IMR-90 (cell line): ENCODE results near the gene GRIA4. TPM values are rescaled to one million over a fixed set of nuclear protein-coding genes. Genes with fewer than 3 reads are reported as not detected.

Experiments
- ATAC-seq: fragments of 200-7000 bp; cut with Tn5 transposase; 2 replicates; pipeline ENCODE4 v1.9.1; 2020; ENCODE audit warnings: low read depth, mild to moderate bottlenecking, moderate library complexity
- BruUV-seq: library from RNA; stranded (reverse); fragments of 400-500 nt; replicated peaks from 2 replicates; lab custom pipeline; 2021; lab: Mats Ljungman, UMichigan
- CTCF ChIA-PET: fragments of 300-600 bp; formaldehyde crosslinking; extraction: SDS; loops from one replicate; lab custom pipeline; 2021; ENCODE audit warnings: antibody characterized with exemption; lab: Yijun Ruan, JAX
- POLR2A ChIA-PET: fragments of 300-600 bp; sonication (Branson Sonifier 250); formaldehyde crosslinking; loops from one replicate; lab custom pipeline; 2022; ENCODE audit warnings: antibody characterized with exemption; ENCODE audit not compliant: unreplicated experiment; lab: Charles Lee
- DNase-seq: peaks from one replicate; pipeline ENCODE4 v3.0.0; 2013
- H2AFZ ChIP-seq: replicated peaks from 2 replicates; pipeline ENCODE3; 2013; ENCODE audit warnings: low read length, mild to moderate bottlenecking; ENCODE audit not compliant: poor library complexity
- H2AK5ac ChIP-seq: 2 replicates; pipeline ENCODE4 v1.6.1; 2013; ENCODE audit warnings: low read depth, low read length, inconsistent platforms
- H2AK9ac ChIP-seq: replicated peaks from 2 replicates; pipeline ENCODE3; 2013; ENCODE audit warnings: mild to moderate bottlenecking, low read depth, low read length, moderate library complexity; ENCODE audit not compliant: poor library complexity
- H2BK120ac ChIP-seq: 2 replicates; pipeline ENCODE4 v1.6.1; 2013; ENCODE audit warnings: low read depth, low read length, inconsistent platforms
- H2BK15ac ChIP-seq: 3 replicates; pipeline ENCODE4 v1.6.1; 2013; ENCODE audit warnings: low read depth, low read length, inconsistent platforms
- H2BK20ac ChIP-seq: 2 replicates; pipeline ENCODE4 v1.6.1; 2013; ENCODE audit warnings: low read depth, mild to moderate bottlenecking, inconsistent platforms, low read length, moderate library complexity
- H2BK5ac ChIP-seq: 2 replicates; pipeline ENCODE4 v1.6.1; 2013; ENCODE audit warnings: mild to moderate bottlenecking, low read depth, low read length, inconsistent platforms; ENCODE audit not compliant: poor library complexity, severe bottlenecking
- H3K14ac ChIP-seq: replicated peaks from 2 replicates; pipeline ENCODE4 v1.6.1; 2013; ENCODE audit warnings: low read depth, low read length, inconsistent platforms
- H3K18ac ChIP-seq: 2 replicates; pipeline ENCODE4 v1.6.1; 2013; ENCODE audit warnings: low read depth, low read length, control low read depth
- H3K23ac ChIP-seq: 2 replicates; pipeline ENCODE4 v1.6.1; 2013; ENCODE audit warnings: low read depth, low read length, inconsistent platforms
- H3K27ac ChIP-seq: 2 replicates; pipeline ENCODE4 v1.5.1; 2013; ENCODE audit warnings: mild to moderate bottlenecking, control low read depth, low read length; ENCODE audit not compliant: insufficient read depth
- H3K27me3 ChIP-seq: 2 replicates; pipeline ENCODE4 v1.6.1; 2013; ENCODE audit warnings: low read length; ENCODE audit not compliant: control insufficient read depth, insufficient read depth
- H3K36me3 ChIP-seq: 2 replicates; pipeline ENCODE4 v1.6.1; 2013; ENCODE audit warnings: low read length, mixed read lengths; ENCODE audit not compliant: control insufficient read depth, insufficient read depth
- H3K4ac ChIP-seq: 2 replicates; pipeline ENCODE4 v1.6.1; 2013; ENCODE audit warnings: low read depth, low read length, inconsistent platforms
- H3K4me1 ChIP-seq: 2 replicates; pipeline ENCODE4 v1.6.1; 2013; ENCODE audit warnings: low read length, mixed read lengths; ENCODE audit not compliant: control insufficient read depth, insufficient read depth
- H3K4me2 ChIP-seq: 2 replicates; pipeline ENCODE4 v1.6.1; 2013; ENCODE audit warnings: low read depth, mild to moderate bottlenecking, control low read depth, low read length, moderate library complexity
- H3K4me3 ChIP-seq: 2 replicates; pipeline ENCODE4 v1.5.1; 2013; ENCODE audit warnings: low read depth, mild to moderate bottlenecking, control low read depth, low read length, moderate library complexity; ENCODE audit not compliant: insufficient read depth
- H3K56ac ChIP-seq: 2 replicates; pipeline ENCODE4 v1.6.1; 2013; ENCODE audit warnings: low read length, inconsistent platforms; ENCODE audit not compliant: insufficient read depth; ENCODE audit errors: extremely low read depth
- H3K79me1 ChIP-seq, 2 experiments: 2 replicates each; pipeline ENCODE4 v1.6.1; 2013; ENCODE audit warnings: low read length in 2 of 2, inconsistent platforms in 1 of 2, low read depth in 1 of 2
- H3K9ac ChIP-seq: 2 replicates; pipeline ENCODE4 v1.6.1; 2013; ENCODE audit warnings: low read depth, low read length, control low read depth
- H3K9me1 ChIP-seq: 2 replicates; pipeline ENCODE4 v1.6.1; 2013; ENCODE audit warnings: low read length, inconsistent platforms; ENCODE audit not compliant: insufficient read depth
- H3K9me3 ChIP-seq: 2 replicates; pipeline ENCODE4 v1.6.1; 2013; ENCODE audit warnings: low read length; ENCODE audit not compliant: control insufficient read depth, insufficient read depth
- H4K20me1 ChIP-seq: 2 replicates; pipeline ENCODE4 v1.6.1; 2013; ENCODE audit warnings: low read length, inconsistent platforms; ENCODE audit not compliant: insufficient read depth
- H4K5ac ChIP-seq: 2 replicates; pipeline ENCODE4 v1.6.1; 2013; ENCODE audit warnings: mild to moderate bottlenecking, low read depth, low read length, control low read depth
- H4K8ac ChIP-seq, 2 experiments: 2 replicates each; pipeline ENCODE4 v1.6.1; 2013; ENCODE audit warnings: low read depth in 2 of 2, low read length in 2 of 2, control low read depth in 1 of 2, inconsistent platforms in 1 of 2
- H4K91ac ChIP-seq: 2 replicates; pipeline ENCODE4 v1.6.1; 2013; ENCODE audit warnings: low read depth, low read length, inconsistent platforms; ENCODE audit not compliant: insufficient read depth
- BHLHE40 ChIP-seq: fragments of 150-350 bp; IDR thresholded peaks from 2 replicates; pipeline ENCODE4 v1.6.1; 2016; ENCODE audit warnings: mild to moderate bottlenecking, low read depth, low read length
- CEBPB ChIP-seq: IDR thresholded peaks from 2 replicates; pipeline ENCODE4 v1.6.1; 2012; ENCODE audit warnings: low read depth, low read length, improper control_type of control experiment
- CHD1 ChIP-seq: IDR thresholded peaks from 2 replicates; pipeline ENCODE4 v1.6.1; 2012; ENCODE audit warnings: low read depth, low read length, improper control_type of control experiment
- CTCF ChIP-seq: conservative IDR thresholded peaks from 2 replicates; pipeline ENCODE4 v1.5.1; 2012; ENCODE audit warnings: mild to moderate bottlenecking, low read depth, low read length, improper control_type of control experiment
- FOS ChIP-seq: fragments of 150-350 bp; IDR thresholded peaks from 2 replicates; pipeline ENCODE4 v1.6.1; 2016; ENCODE audit warnings: low read depth, low read length
- MAFK ChIP-seq: IDR thresholded peaks from 2 replicates; pipeline ENCODE4 v1.6.1; 2012; ENCODE audit warnings: low read depth, low read length, improper control_type of control experiment
- MAZ ChIP-seq: IDR thresholded peaks from 2 replicates; pipeline ENCODE4 v1.6.1; 2012; ENCODE audit warnings: low read depth, mild to moderate bottlenecking, low read length, improper control_type of control experiment, moderate library complexity, borderline replicate concordance
- MXI1 ChIP-seq: IDR thresholded peaks from 2 replicates; pipeline ENCODE4 v1.6.1; 2012; ENCODE audit warnings: low read depth, mild to moderate bottlenecking, low read length, moderate library complexity, borderline replicate concordance
- NFE2L2 ChIP-seq: fragments of 150-350 bp; IDR thresholded peaks from 2 replicates; pipeline ENCODE4 v1.6.1; 2016; ENCODE audit warnings: low read depth, mild to moderate bottlenecking, low read length
- POLR2A ChIP-seq: IDR thresholded peaks from 2 replicates; pipeline ENCODE4 v1.6.1; 2012; ENCODE audit warnings: mild to moderate bottlenecking, low read depth, low read length
- RAD21 ChIP-seq: IDR thresholded peaks from 2 replicates; pipeline ENCODE4 v1.6.1; 2012; ENCODE audit warnings: low read length, improper control_type of control experiment
- RCOR1 ChIP-seq: IDR thresholded peaks from 2 replicates; pipeline ENCODE4 v1.6.1; 2012; ENCODE audit warnings: mild to moderate bottlenecking, low read length, improper control_type of control experiment; ENCODE audit not compliant: insufficient replicate concordance
- RFX5 ChIP-seq: IDR thresholded peaks from 2 replicates; pipeline ENCODE4 v1.8.0; 2012; ENCODE audit warnings: low read depth, mild to moderate bottlenecking, low read length, moderate library complexity
- SMC3 ChIP-seq: fragments of 150-350 bp; IDR thresholded peaks from 2 replicates; pipeline ENCODE4 v1.6.1; 2016; ENCODE audit warnings: low read depth, mild to moderate bottlenecking, antibody characterized with exemption, low read length, moderate library complexity
- USF2 ChIP-seq: fragments of 150-350 bp; IDR thresholded peaks from 2 replicates; pipeline ENCODE4 v1.6.1; 2017; ENCODE audit warnings: mild to moderate bottlenecking, antibody characterized with exemption, low read length, low read depth
- WGBS, 2 experiments: methylation state at CpG; one replicate each; pipeline versions ENCODE4 v1.1.5 to v1.1.7; 2013; ENCODE audit warnings: missing lambda C conversion rate in 2 of 2; ENCODE audit not compliant: insufficient read length in 1 of 2; ENCODE audit errors: extremely low coverage in 2 of 2; 5-methylcytosine and 5-hydroxymethylcytosine counted together
- dilution Hi-C: fragments of 300-500 bp; cut with HindIII; formaldehyde crosslinking; loops from one replicate; pipeline ENCODE4 v1.14.3; 2018; ENCODE audit warnings: low sequenced_read_pairs; ENCODE audit not compliant: unreplicated experiment
- in situ Hi-C: fragments of 300-500 bp; cut with MboI; formaldehyde crosslinking; loops from 3 replicates; pipeline ENCODE4 v1.14.3; 2019; ENCODE audit warnings: low sequenced_read_pairs, inconsistent platforms, mixed read lengths
- intact Hi-C: fragments of 100-400 bp; cut with micrococcal nuclease; formaldehyde crosslinking; loops from 2 replicates; pipeline ENCODE4 v1.10.0; 2022
- polyA plus RNA-seq, 3 experiments: library from polyadenylated mRNA; depleted of rRNA; stranded (reverse); fragments of >200 nt; gene quantifications; 2 replicates each; pipeline ENCODE4 v1.2.3, GENCODE V29; 2012; ENCODE audit warnings: low replicate concordance in 1 of 3
- total RNA-seq: library from RNA; depleted of rRNA; stranded (reverse); fragments of >200 nt; gene quantifications from 2 replicates; pipeline ENCODE4 v1.2.3, GENCODE V29; 2012
- TF ChIP-seq, protein P1 (sequence below): fragments of 150-350 bp; IDR thresholded peaks from 2 replicates; pipeline ENCODE4 v1.6.1; 2016; ENCODE audit warnings: low read depth, mild to moderate bottlenecking, low read length, moderate library complexity, borderline replicate concordance

Gene GRIA4
- total and polyA plus RNA-seq, 2 of the 4 experiments (the other 2 are of a cell fraction), result 0.36 to 1.0 TPM

DNA sequence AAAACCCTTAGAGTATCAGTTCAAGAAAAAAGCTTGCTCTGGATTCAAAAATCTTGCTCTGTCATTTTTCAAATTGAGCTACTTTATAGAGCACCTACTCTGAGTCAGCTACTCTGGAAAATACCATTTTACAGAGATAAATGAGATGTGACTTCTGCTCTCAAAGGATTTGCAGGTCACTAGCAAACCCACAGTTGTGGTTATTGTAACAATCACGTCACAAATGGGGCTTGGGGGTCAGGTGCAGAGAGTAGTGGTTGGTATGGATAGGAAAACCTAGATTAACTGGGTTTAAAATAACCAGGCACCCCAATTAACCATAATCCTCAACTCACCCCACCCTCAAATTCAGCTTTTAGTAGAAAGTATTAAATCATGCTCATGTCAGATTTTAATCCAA, 359.9 kb downstream of the GRIA4 start:
- no peak overlapping the region for H3K4ac ChIP-seq
- H3K36me3 ChIP-seq, result no peaks in the 10 kb centered on the region
- in situ Hi-C loops (no loop called here), intact Hi-C loops (no loop called here), dilution Hi-C loops (no loop called here)
- H2BK120ac ChIP-seq, result no peak overlapping the region
- no peaks in the 10 kb centered on the region for H3K27me3 ChIP-seq
- no peak overlapping the region for H3K18ac ChIP-seq
- H2AK9ac ChIP-seq, result no peak overlapping the region
- H4K8ac ChIP-seq, result no peak overlapping the region
- H4K91ac ChIP-seq, result no peak overlapping the region
- no CpG with 5 or more reads among the region's 1 CpG for WGBS, 2 experiments
- H3K14ac ChIP-seq, result 0 out of 2 replicates have a peak overlapping the region, but pooled peaks have one; percentile 28
- no peaks in the 10 kb centered on the region for H4K20me1 ChIP-seq
- TF ChIP-seq RAD21, result no peak
- TF ChIP-seq, protein P1, sequence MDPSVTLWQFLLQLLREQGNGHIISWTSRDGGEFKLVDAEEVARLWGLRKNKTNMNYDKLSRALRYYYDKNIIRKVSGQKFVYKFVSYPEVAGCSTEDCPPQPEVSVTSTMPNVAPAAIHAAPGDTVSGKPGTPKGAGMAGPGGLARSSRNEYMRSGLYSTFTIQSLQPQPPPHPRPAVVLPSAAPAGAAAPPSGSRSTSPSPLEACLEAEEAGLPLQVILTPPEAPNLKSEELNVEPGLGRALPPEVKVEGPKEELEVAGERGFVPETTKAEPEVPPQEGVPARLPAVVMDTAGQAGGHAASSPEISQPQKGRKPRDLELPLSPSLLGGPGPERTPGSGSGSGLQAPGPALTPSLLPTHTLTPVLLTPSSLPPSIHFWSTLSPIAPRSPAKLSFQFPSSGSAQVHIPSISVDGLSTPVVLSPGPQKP, result no peak
- TF ChIP-seq MAZ, result no peak
- no peak for TF ChIP-seq NFE2L2
- no peak for TF ChIP-seq MAFK
- TF ChIP-seq POLR2A, result no peak
- no peak for TF ChIP-seq SMC3
- no peak for TF ChIP-seq CEBPB
- TF ChIP-seq RFX5, result no peak
- TF ChIP-seq FOS, result no peak
- TF ChIP-seq CHD1, result no peak
- TF ChIP-seq RCOR1, result no peak
- TF ChIP-seq USF2, result no peak
- TF ChIP-seq MXI1, result no peak
- TF ChIP-seq CTCF, result no peak
- TF ChIP-seq BHLHE40, result no peak
- H2BK5ac ChIP-seq, result no peak overlapping the region
- no peak overlapping the region for H2AFZ ChIP-seq
- no peaks in the 10 kb centered on the region for H3K9me3 ChIP-seq
- no peak overlapping the region for H2BK15ac ChIP-seq
- H3K79me1 ChIP-seq, result no peaks in the 10 kb centered on the region
- H3K9ac ChIP-seq, result no peak overlapping the region
- no peak overlapping the region for H3K27ac ChIP-seq
- peaks cover 1% of the 10 kb centered on the region for H3K4me1 ChIP-seq
- ATAC-seq (no peak), DNase-seq (no peak)
- POLR2A ChIA-PET, result no interaction called here
- BruUV-seq, result no TSS peak
- no peak overlapping the region for H2AK5ac ChIP-seq
- no peaks in the 10 kb centered on the region for H3K9me1 ChIP-seq
- H4K5ac ChIP-seq, result no peak overlapping the region
- H3K4me3 ChIP-seq, result no peak overlapping the region
- no peak overlapping the region for H3K4me2 ChIP-seq
- no peak overlapping the region for H3K56ac ChIP-seq
- H3K23ac ChIP-seq, result no peak overlapping the region
- H2BK20ac ChIP-seq, result no peak overlapping the region
- CTCF ChIA-PET, result no interaction called here
